SK-N-SH (cell line): ENCODE results near the gene GNA15. TPM values are rescaled to one million over a fixed set of nuclear protein-coding genes. Genes with fewer than 3 reads are reported as not detected.

Experiments used
- CTCF ChIA-PET: fragments of 300-600, 350-600 bp; formaldehyde crosslinking; extraction: SDS; loops from one replicate; lab custom pipeline; 2021; lab: Yijun Ruan, JAX
- POLR2A ChIA-PET: fragments of 350-600 bp; sonication (Branson Sonifier 250); formaldehyde crosslinking; extraction: SDS; loops from one replicate; lab custom pipeline; 2020; ENCODE audit warnings: antibody characterized with exemption, inconsistent platforms; lab: Yijun Ruan, JAX
- DNase-seq: peaks from one replicate; pipeline ENCODE4 v3.0.0; 2012
- H2AFZ ChIP-seq: fragments of 200-600 bp; sonication (generic); 2 replicates; pipeline ENCODE4 v1.8.1; 2016; ENCODE audit warnings: antibody characterized with exemption, mild to moderate bottlenecking, low read depth
- H3F3A ChIP-seq: fragments of 200-600 bp; sonication (generic); replicated peaks from 2 replicates; pipeline ENCODE3; 2016; ENCODE audit warnings: antibody characterized with exemption, mild to moderate bottlenecking; ENCODE audit not compliant: insufficient read depth
- H3K27ac ChIP-seq, 2 experiments: fragments of 200-500 bp in 1 of 2; fragments of 200-600 bp in 1 of 2; sonication (Bioruptor generic) in 1 of 2; sonication (generic), shearing (Covaris generic) in 1 of 2; 2 replicates each; pipeline versions ENCODE4 v1.5.1 to v1.6.1; 2014 to 2016; ENCODE audit warnings: low read depth in 2 of 2, inconsistent platforms in 1 of 2, low read length in 1 of 2, mild to moderate bottlenecking in 1 of 2, mixed read lengths in 1 of 2
- H3K27me3 ChIP-seq: fragments of 200-600 bp; sonication (generic), shearing (Covaris generic); 2 replicates; pipeline ENCODE4 v1.6.1; 2016; ENCODE audit warnings: mixed run types; ENCODE audit not compliant: insufficient read depth
- H3K36me3 ChIP-seq, 2 experiments: fragments of 200-500 bp in 1 of 2; fragments of 200-600 bp in 1 of 2; sonication (Bioruptor generic) in 1 of 2; sonication (generic) in 1 of 2; replicated peaks in 1 of 2; 2 replicates each; pipeline versions ENCODE3 to v1.5.1; 2014 to 2016; ENCODE audit warnings: low read length in 1 of 2, mild to moderate bottlenecking in 1 of 2; ENCODE audit not compliant: insufficient read depth in 2 of 2, control insufficient read depth in 1 of 2
- H3K4me1 ChIP-seq, 2 experiments: fragments of 200-500 bp in 1 of 2; fragments of 200-600 bp in 1 of 2; sonication (Bioruptor generic) in 1 of 2; sonication (generic), shearing (Covaris generic) in 1 of 2; 2 replicates each; pipeline versions ENCODE4 v1.5.1 to v1.6.1; 2014 to 2016; ENCODE audit warnings: low read depth in 1 of 2, low read length in 1 of 2, mixed run types in 1 of 2; ENCODE audit not compliant: insufficient read depth in 2 of 2, control insufficient read depth in 1 of 2
- H3K4me2 ChIP-seq: fragments of 200-600 bp; sonication (generic), shearing (Covaris generic); 2 replicates; pipeline ENCODE4 v1.6.1; 2017; ENCODE audit warnings: mixed run types
- H3K4me3 ChIP-seq, 2 experiments: fragments of 200-500 bp in 1 of 2; fragments of 200-600 bp in 1 of 2; sonication (Bioruptor generic) in 1 of 2; sonication (generic), shearing (Covaris generic) in 1 of 2; 2 replicates each; pipeline versions ENCODE4 v1.5.1 to v1.8.1; 2014 to 2016; ENCODE audit warnings: low read depth in 2 of 2, inconsistent platforms in 1 of 2, low read length in 1 of 2, mild to moderate bottlenecking in 1 of 2, mixed read lengths in 1 of 2, moderate library complexity in 1 of 2
- H3K79me2 ChIP-seq: fragments of 200-600 bp; sonication (generic); 2 replicates; pipeline ENCODE4 v1.8.1; 2017; ENCODE audit warnings: mild to moderate bottlenecking; ENCODE audit not compliant: insufficient read depth
- H3K9ac ChIP-seq: fragments of 200-600 bp; sonication (generic); 2 replicates; pipeline ENCODE4 v1.6.1; 2017; ENCODE audit warnings: mixed run types
- H3K9me2 ChIP-seq: fragments of 200-600 bp; sonication (generic); 2 replicates; pipeline ENCODE4 v1.6.1; 2017; ENCODE audit warnings: mixed run types
- H3K9me3 ChIP-seq: fragments of 200-600 bp; sonication (generic); 2 replicates; pipeline ENCODE4 v1.6.1; 2017; ENCODE audit warnings: mixed run types, mild to moderate bottlenecking, moderate library complexity
- H4K20me1 ChIP-seq: fragments of 200-600 bp; sonication (generic); 2 replicates; pipeline ENCODE4 v1.6.1; 2017; ENCODE audit warnings: mild to moderate bottlenecking, mixed run types; ENCODE audit not compliant: insufficient read depth
- CHD2 ChIP-seq: fragments of 150-350 bp; IDR thresholded peaks from 2 replicates; pipeline ENCODE4 v1.6.1; 2018; ENCODE audit warnings: low read length; ENCODE audit not compliant: partially characterized antibody
- EZH2phosphoT487 ChIP-seq: fragments of 200-600 bp; sonication (generic); IDR thresholded peaks from 2 replicates; pipeline ENCODE4 v1.6.1; 2017; ENCODE audit warnings: low read depth, mixed run types, mild to moderate bottlenecking, antibody characterized with exemption, moderate library complexity, borderline replicate concordance
- FOXJ3 ChIP-seq: sonication (generic); formaldehyde crosslinking; IDR thresholded peaks from 2 replicates; pipeline ENCODE4 v1.5.1; 2020; ENCODE audit warnings: mild to moderate bottlenecking, missing genetic modification reagents
- FOXM1 ChIP-seq: IDR thresholded peaks from 2 replicates; pipeline ENCODE4 v1.4.0; 2012; ENCODE audit warnings: low read depth, mild to moderate bottlenecking
- NFIC ChIP-seq: IDR thresholded peaks from 2 replicates; pipeline ENCODE4 v1.4.0; 2012; ENCODE audit warnings: borderline replicate concordance
- NRF1 ChIP-seq: IDR thresholded peaks from 2 replicates; pipeline ENCODE4 v1.6.1; 2012; ENCODE audit warnings: low read depth, mild to moderate bottlenecking, low read length
- RCOR1 ChIP-seq: fragments of 150-350 bp; IDR thresholded peaks from 2 replicates; pipeline ENCODE4 v1.6.1; 2017; ENCODE audit warnings: antibody characterized with exemption, low read length
- RFX5 ChIP-seq: IDR thresholded peaks from 2 replicates; pipeline ENCODE4 v1.6.1; 2012; ENCODE audit warnings: mild to moderate bottlenecking, improper control_type of control experiment, low read length
- TAF1 ChIP-seq: IDR thresholded peaks from 2 replicates; pipeline ENCODE4 v1.6.1; 2012; ENCODE audit warnings: low read depth, mild to moderate bottlenecking, low read length, moderate library complexity, borderline replicate concordance
- WGBS: methylation state at CpG from one replicate; pipeline ENCODE4 v1.1.6; 2017; ENCODE audit warnings: low lambda C conversion rate; 5-methylcytosine and 5-hydroxymethylcytosine counted together
- polyA plus RNA-seq, 3 experiments: library from polyadenylated mRNA; depleted of rRNA; stranded (reverse); fragments of >200 nt; gene quantifications; 2 replicates each; pipeline ENCODE4 v1.2.3, GENCODE V29; 2012
- TF ChIP-seq, protein P1 (sequence below): fragments of 150-350 bp; IDR thresholded peaks from 2 replicates; pipeline ENCODE4 v1.6.1; 2016; ENCODE audit warnings: mild to moderate bottlenecking, low read depth, low read length
- TF ChIP-seq, protein P2 (sequence below): IDR thresholded peaks from 2 replicates; pipeline ENCODE4 v1.4.0; 2012; ENCODE audit warnings: low read depth
- TF ChIP-seq, protein P3 (sequence below): IDR thresholded peaks from 2 replicates; pipeline ENCODE4 v1.6.1; 2012; ENCODE audit warnings: mild to moderate bottlenecking, low read depth, low read length, moderate library complexity
- TF ChIP-seq, protein P4 (sequence below): IDR thresholded peaks from 2 replicates; pipeline ENCODE4; 2012
- TF ChIP-seq, protein P5 (sequence below): IDR thresholded peaks from 2 replicates; pipeline ENCODE4 v1.4.0; 2012; ENCODE audit warnings: low read depth, borderline replicate concordance

GNA15 gene
- polyA plus RNA-seq, 1 of the 3 experiments (the other 2 are of a cell fraction): 0.05 TPM

DNA sequence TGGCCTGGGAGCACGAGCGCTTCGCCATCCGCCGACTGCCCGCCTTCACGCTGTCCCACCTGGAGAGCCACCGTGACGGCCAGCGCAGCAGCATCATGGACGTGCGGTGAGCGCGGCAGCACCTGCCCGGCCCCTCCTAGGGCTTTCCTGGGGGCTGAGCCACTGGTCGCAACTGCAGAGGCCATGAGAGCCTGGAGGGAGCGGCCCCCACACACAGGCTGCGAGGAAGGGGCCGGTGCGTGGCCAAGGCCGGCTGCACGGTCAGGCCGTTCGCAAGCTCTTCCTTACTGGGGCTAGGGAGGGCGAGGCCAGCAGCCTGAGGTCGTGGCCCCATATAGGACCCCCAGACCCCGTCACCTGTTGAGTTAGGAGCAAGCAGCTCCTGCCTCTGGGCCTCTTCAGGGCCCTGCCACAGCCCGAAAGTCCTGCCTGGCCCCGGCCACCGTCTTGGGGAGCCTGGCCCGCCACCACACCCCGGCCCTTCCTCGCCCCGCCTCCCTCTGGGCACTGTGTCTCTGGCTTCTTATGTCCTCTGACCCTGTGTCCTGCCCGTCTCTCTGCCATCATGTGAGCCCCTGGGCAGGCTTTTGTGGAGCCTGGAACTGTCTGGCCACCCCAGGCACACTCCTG lies 68.9 kb downstream of the GNA15 start:
- H4K20me1 ChIP-seq: no peaks in the 10 kb centered on the region
- 95% methylated on average over 22 of the region's 35 CpGs for WGBS
- H3K4me2 ChIP-seq: no peak overlapping the region
- H3K4me3 ChIP-seq: no peak overlapping the region
- H3K9me3 ChIP-seq: no peaks in the 10 kb centered on the region
- H3K9ac ChIP-seq: no peak overlapping the region
- H3K36me3 ChIP-seq: peaks cover 5 to 36% of the 10 kb centered on the region in 2 experiments
- no peaks in the 10 kb centered on the region for H3K4me1 ChIP-seq
- no peak for DNase-seq
- ChIA-PET CTCF (no interaction called here), POLR2A (no interaction called here)
- H2AFZ ChIP-seq: no peak overlapping the region
- no peaks in the 10 kb centered on the region for H3F3A ChIP-seq
- H3K27ac ChIP-seq: no peak overlapping the region
- H3K9me2 ChIP-seq: no peaks in the 10 kb centered on the region
- no peaks in the 10 kb centered on the region for H3K79me2 ChIP-seq
- TF ChIP-seq, protein P1, sequence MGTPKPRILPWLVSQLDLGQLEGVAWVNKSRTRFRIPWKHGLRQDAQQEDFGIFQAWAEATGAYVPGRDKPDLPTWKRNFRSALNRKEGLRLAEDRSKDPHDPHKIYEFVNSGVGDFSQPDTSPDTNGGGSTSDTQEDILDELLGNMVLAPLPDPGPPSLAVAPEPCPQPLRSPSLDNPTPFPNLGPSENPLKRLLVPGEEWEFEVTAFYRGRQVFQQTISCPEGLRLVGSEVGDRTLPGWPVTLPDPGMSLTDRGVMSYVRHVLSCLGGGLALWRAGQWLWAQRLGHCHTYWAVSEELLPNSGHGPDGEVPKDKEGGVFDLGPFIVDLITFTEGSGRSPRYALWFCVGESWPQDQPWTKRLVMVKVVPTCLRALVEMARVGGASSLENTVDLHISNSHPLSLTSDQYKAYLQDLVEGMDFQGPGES: no peak
- TF ChIP-seq, protein P2, sequence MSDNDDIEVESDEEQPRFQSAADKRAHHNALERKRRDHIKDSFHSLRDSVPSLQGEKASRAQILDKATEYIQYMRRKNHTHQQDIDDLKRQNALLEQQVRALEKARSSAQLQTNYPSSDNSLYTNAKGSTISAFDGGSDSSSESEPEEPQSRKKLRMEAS: no peak
- TF ChIP-seq FOXM1 (no peak), TAF1 (no peak), CHD2 (no peak), FOXJ3 (CRISPR knock-in tag) (no peak), NRF1 (no peak), EZH2phosphoT487 (no peak)
- TF ChIP-seq, protein P3, sequence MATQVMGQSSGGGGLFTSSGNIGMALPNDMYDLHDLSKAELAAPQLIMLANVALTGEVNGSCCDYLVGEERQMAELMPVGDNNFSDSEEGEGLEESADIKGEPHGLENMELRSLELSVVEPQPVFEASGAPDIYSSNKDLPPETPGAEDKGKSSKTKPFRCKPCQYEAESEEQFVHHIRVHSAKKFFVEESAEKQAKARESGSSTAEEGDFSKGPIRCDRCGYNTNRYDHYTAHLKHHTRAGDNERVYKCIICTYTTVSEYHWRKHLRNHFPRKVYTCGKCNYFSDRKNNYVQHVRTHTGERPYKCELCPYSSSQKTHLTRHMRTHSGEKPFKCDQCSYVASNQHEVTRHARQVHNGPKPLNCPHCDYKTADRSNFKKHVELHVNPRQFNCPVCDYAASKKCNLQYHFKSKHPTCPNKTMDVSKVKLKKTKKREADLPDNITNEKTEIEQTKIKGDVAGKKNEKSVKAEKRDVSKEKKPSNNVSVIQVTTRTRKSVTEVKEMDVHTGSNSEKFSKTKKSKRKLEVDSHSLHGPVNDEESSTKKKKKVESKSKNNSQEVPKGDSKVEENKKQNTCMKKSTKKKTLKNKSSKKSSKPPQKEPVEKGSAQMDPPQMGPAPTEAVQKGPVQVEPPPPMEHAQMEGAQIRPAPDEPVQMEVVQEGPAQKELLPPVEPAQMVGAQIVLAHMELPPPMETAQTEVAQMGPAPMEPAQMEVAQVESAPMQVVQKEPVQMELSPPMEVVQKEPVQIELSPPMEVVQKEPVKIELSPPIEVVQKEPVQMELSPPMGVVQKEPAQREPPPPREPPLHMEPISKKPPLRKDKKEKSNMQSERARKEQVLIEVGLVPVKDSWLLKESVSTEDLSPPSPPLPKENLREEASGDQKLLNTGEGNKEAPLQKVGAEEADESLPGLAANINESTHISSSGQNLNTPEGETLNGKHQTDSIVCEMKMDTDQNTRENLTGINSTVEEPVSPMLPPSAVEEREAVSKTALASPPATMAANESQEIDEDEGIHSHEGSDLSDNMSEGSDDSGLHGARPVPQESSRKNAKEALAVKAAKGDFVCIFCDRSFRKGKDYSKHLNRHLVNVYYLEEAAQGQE: no peak
- no peaks in the 10 kb centered on the region for H3K27me3 ChIP-seq

DNA sequence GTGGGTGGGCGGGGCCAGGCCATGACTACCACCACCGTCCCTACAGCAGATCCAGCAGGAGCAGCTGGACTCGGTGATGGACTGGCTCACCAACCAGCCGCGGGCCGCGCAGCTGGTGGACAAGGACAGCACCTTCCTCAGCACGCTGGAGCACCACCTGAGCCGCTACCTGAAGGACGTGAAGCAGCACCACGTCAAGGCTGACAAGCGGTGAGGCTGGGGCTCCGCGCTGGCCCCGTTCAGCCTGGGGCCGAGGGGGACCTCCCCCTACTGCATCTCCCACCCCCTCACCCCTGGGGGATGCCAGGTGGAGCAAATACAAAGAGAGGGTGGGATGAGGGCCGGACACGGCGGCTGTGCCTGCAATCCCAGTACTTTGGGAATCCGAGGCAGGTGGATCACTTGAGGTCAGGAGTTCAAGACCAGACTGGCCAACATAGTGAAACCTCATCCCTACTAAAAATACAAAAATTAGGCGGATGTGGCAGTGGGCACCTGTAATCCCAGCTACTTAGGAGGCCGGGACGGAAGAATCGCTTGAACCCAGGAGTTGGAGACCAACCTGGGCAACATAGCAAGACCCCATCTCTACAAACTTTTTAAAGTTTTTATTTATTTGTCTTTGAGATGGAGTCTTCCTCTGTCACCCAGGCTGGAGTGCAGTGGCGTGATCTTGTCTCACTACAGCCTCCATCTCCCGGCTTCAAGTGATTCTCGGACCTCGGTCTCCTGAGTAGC lies 70.6 kb downstream of the GNA15 start:
- ChIA-PET POLR2A (no interaction called here), CTCF (interaction anchor here (0.8 kb wide), 1 partner anchor 43 kb away, joined by 3 read pairs; no protein-coding TSS in a partner anchor)
- H3K4me3 ChIP-seq: no peak overlapping the region
- H3K9me2 ChIP-seq: no peaks in the 10 kb centered on the region
- no peaks in the 10 kb centered on the region for H3F3A ChIP-seq
- no peaks in the 10 kb centered on the region for H3K4me1 ChIP-seq
- 0 out of 2 replicates have a peak, but pooled peaks cover 5% of the 10 kb centered on the region for H4K20me1 ChIP-seq
- H3K4me2 ChIP-seq: no peak overlapping the region
- no peak for DNase-seq
- H3K36me3 ChIP-seq: peaks cover 5 to 32% of the 10 kb centered on the region in 2 experiments
- 93% methylated on average over 17 of the region's 28 CpGs for WGBS
- no peak overlapping the region for H3K27ac ChIP-seq
- H3K9ac ChIP-seq: no peak overlapping the region
- no peaks in the 10 kb centered on the region for H3K9me3 ChIP-seq
- no peaks in the 10 kb centered on the region for H3K79me2 ChIP-seq
- no peak overlapping the region for H2AFZ ChIP-seq
- no peaks in the 10 kb centered on the region for H3K27me3 ChIP-seq
- TF ChIP-seq RFX5 (no peak), NRF1 (no peak), EZH2phosphoT487 (no peak), RCOR1 (no peak), NFIC (no peak)
- TF ChIP-seq, protein P4, sequence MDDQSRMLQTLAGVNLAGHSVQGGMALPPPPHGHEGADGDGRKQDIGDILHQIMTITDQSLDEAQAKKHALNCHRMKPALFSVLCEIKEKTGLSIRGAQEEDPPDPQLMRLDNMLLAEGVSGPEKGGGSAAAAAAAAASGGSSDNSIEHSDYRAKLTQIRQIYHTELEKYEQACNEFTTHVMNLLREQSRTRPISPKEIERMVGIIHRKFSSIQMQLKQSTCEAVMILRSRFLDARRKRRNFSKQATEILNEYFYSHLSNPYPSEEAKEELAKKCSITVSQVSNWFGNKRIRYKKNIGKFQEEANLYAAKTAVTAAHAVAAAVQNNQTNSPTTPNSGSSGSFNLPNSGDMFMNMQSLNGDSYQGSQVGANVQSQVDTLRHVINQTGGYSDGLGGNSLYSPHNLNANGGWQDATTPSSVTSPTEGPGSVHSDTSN: no peak
- TF ChIP-seq, protein P5, sequence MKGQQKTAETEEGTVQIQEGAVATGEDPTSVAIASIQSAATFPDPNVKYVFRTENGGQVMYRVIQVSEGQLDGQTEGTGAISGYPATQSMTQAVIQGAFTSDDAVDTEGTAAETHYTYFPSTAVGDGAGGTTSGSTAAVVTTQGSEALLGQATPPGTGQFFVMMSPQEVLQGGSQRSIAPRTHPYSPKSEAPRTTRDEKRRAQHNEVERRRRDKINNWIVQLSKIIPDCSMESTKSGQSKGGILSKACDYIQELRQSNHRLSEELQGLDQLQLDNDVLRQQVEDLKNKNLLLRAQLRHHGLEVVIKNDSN: no peak
- TF ChIP-seq, protein P1: no peak
